SK-N-SH (cell line): ENCODE results near the gene POLN. TPM values are rescaled to one million over a fixed set of nuclear protein-coding genes. Genes with fewer than 3 reads are reported as not detected.

Experiments
- CTCF ChIA-PET: fragments of 300-600, 350-600 bp; formaldehyde crosslinking; extraction: SDS; loops from one replicate; lab custom pipeline; 2021; lab: Yijun Ruan, JAX
- POLR2A ChIA-PET: fragments of 350-600 bp; sonication (Branson Sonifier 250); formaldehyde crosslinking; extraction: SDS; loops from one replicate; lab custom pipeline; 2020; ENCODE audit warnings: antibody characterized with exemption, inconsistent platforms; lab: Yijun Ruan, JAX
- DNase-seq: peaks from one replicate; pipeline ENCODE4 v3.0.0; 2012
- H2AFZ ChIP-seq: fragments of 200-600 bp; sonication (generic); 2 replicates; pipeline ENCODE4 v1.8.1; 2016; ENCODE audit warnings: antibody characterized with exemption, mild to moderate bottlenecking, low read depth
- H3F3A ChIP-seq: fragments of 200-600 bp; sonication (generic); replicated peaks from 2 replicates; pipeline ENCODE3; 2016; ENCODE audit warnings: antibody characterized with exemption, mild to moderate bottlenecking; ENCODE audit not compliant: insufficient read depth
- H3K27ac ChIP-seq, 2 experiments: fragments of 200-500 bp in 1 of 2; fragments of 200-600 bp in 1 of 2; sonication (Bioruptor generic) in 1 of 2; sonication (generic), shearing (Covaris generic) in 1 of 2; 2 replicates each; pipeline versions ENCODE4 v1.5.1 to v1.6.1; 2014 to 2016; ENCODE audit warnings: low read depth in 2 of 2, inconsistent platforms in 1 of 2, low read length in 1 of 2, mild to moderate bottlenecking in 1 of 2, mixed read lengths in 1 of 2
- H3K27me3 ChIP-seq: fragments of 200-600 bp; sonication (generic), shearing (Covaris generic); 2 replicates; pipeline ENCODE4 v1.6.1; 2016; ENCODE audit warnings: mixed run types; ENCODE audit not compliant: insufficient read depth
- H3K36me3 ChIP-seq, 2 experiments: fragments of 200-500 bp in 1 of 2; fragments of 200-600 bp in 1 of 2; sonication (Bioruptor generic) in 1 of 2; sonication (generic) in 1 of 2; replicated peaks in 1 of 2; 2 replicates each; pipeline versions ENCODE3 to v1.5.1; 2014 to 2016; ENCODE audit warnings: low read length in 1 of 2, mild to moderate bottlenecking in 1 of 2; ENCODE audit not compliant: insufficient read depth in 2 of 2, control insufficient read depth in 1 of 2
- H3K4me1 ChIP-seq, 2 experiments: fragments of 200-500 bp in 1 of 2; fragments of 200-600 bp in 1 of 2; sonication (Bioruptor generic) in 1 of 2; sonication (generic), shearing (Covaris generic) in 1 of 2; 2 replicates each; pipeline versions ENCODE4 v1.5.1 to v1.6.1; 2014 to 2016; ENCODE audit warnings: low read depth in 1 of 2, low read length in 1 of 2, mixed run types in 1 of 2; ENCODE audit not compliant: insufficient read depth in 2 of 2, control insufficient read depth in 1 of 2
- H3K4me2 ChIP-seq: fragments of 200-600 bp; sonication (generic), shearing (Covaris generic); 2 replicates; pipeline ENCODE4 v1.6.1; 2017; ENCODE audit warnings: mixed run types
- H3K4me3 ChIP-seq, 2 experiments: fragments of 200-500 bp in 1 of 2; fragments of 200-600 bp in 1 of 2; sonication (Bioruptor generic) in 1 of 2; sonication (generic), shearing (Covaris generic) in 1 of 2; 2 replicates each; pipeline versions ENCODE4 v1.5.1 to v1.8.1; 2014 to 2016; ENCODE audit warnings: low read depth in 2 of 2, inconsistent platforms in 1 of 2, low read length in 1 of 2, mild to moderate bottlenecking in 1 of 2, mixed read lengths in 1 of 2, moderate library complexity in 1 of 2
- H3K79me2 ChIP-seq: fragments of 200-600 bp; sonication (generic); 2 replicates; pipeline ENCODE4 v1.8.1; 2017; ENCODE audit warnings: mild to moderate bottlenecking; ENCODE audit not compliant: insufficient read depth
- H3K9ac ChIP-seq: fragments of 200-600 bp; sonication (generic); 2 replicates; pipeline ENCODE4 v1.6.1; 2017; ENCODE audit warnings: mixed run types
- H3K9me2 ChIP-seq: fragments of 200-600 bp; sonication (generic); 2 replicates; pipeline ENCODE4 v1.6.1; 2017; ENCODE audit warnings: mixed run types
- H3K9me3 ChIP-seq: fragments of 200-600 bp; sonication (generic); 2 replicates; pipeline ENCODE4 v1.6.1; 2017; ENCODE audit warnings: mixed run types, mild to moderate bottlenecking, moderate library complexity
- H4K20me1 ChIP-seq: fragments of 200-600 bp; sonication (generic); 2 replicates; pipeline ENCODE4 v1.6.1; 2017; ENCODE audit warnings: mild to moderate bottlenecking, mixed run types; ENCODE audit not compliant: insufficient read depth
- CHD2 ChIP-seq: fragments of 150-350 bp; IDR thresholded peaks from 2 replicates; pipeline ENCODE4 v1.6.1; 2018; ENCODE audit warnings: low read length; ENCODE audit not compliant: partially characterized antibody
- CTCF ChIP-seq: fragments of 200-600 bp; sonication (generic); IDR thresholded peaks from 2 replicates; pipeline ENCODE4 v1.6.1; 2017; ENCODE audit warnings: antibody characterized with exemption, mild to moderate bottlenecking, moderate library complexity
- ELF1 ChIP-seq: IDR thresholded peaks from 2 replicates; pipeline ENCODE4 v1.4.0; 2012
- EP300 ChIP-seq, 2 experiments: IDR thresholded peaks; 2 replicates each; pipeline versions ENCODE4 v1.4.0 to v1.6.1; 2012; ENCODE audit warnings: borderline replicate concordance in 1 of 2, low read depth in 1 of 2, low read length in 1 of 2
- FOSL2 ChIP-seq: IDR thresholded peaks from 2 replicates; pipeline ENCODE4 v1.4.0; 2012; ENCODE audit warnings: low read depth, mild to moderate bottlenecking, moderate library complexity, borderline replicate concordance
- FOXJ3 ChIP-seq: sonication (generic); formaldehyde crosslinking; IDR thresholded peaks from 2 replicates; pipeline ENCODE4 v1.5.1; 2020; ENCODE audit warnings: mild to moderate bottlenecking, missing genetic modification reagents
- MAX ChIP-seq: IDR thresholded peaks from 2 replicates; pipeline ENCODE4 v1.4.0; 2012; ENCODE audit warnings: low read depth
- MEF2A ChIP-seq: IDR thresholded peaks from 2 replicates; pipeline ENCODE4 v1.4.0; 2012; ENCODE audit warnings: low read depth, borderline replicate concordance
- MXI1 ChIP-seq: IDR thresholded peaks from 2 replicates; pipeline ENCODE4 v1.6.1; 2012; ENCODE audit warnings: mild to moderate bottlenecking, low read depth, low read length, improper control_type of control experiment
- NFIC ChIP-seq: IDR thresholded peaks from 2 replicates; pipeline ENCODE4 v1.4.0; 2012; ENCODE audit warnings: borderline replicate concordance
- NRF1 ChIP-seq: IDR thresholded peaks from 2 replicates; pipeline ENCODE4 v1.6.1; 2012; ENCODE audit warnings: low read depth, mild to moderate bottlenecking, low read length
- POLR2AphosphoS5 ChIP-seq: IDR thresholded peaks from 2 replicates; pipeline ENCODE4 v1.6.1; 2012; ENCODE audit warnings: low read depth, low read length
- RAD21 ChIP-seq: IDR thresholded peaks from 2 replicates; pipeline ENCODE4 v1.6.1; 2012; ENCODE audit warnings: mild to moderate bottlenecking, low read length
- RXRA ChIP-seq: IDR thresholded peaks from 2 replicates; pipeline ENCODE4 v1.4.0; 2012; ENCODE audit warnings: low read depth, mild to moderate bottlenecking, borderline replicate concordance
- TAF1 ChIP-seq: IDR thresholded peaks from 2 replicates; pipeline ENCODE4 v1.6.1; 2012; ENCODE audit warnings: low read depth, mild to moderate bottlenecking, low read length, moderate library complexity, borderline replicate concordance
- TCF12 ChIP-seq: IDR thresholded peaks from 2 replicates; pipeline ENCODE4 v1.4.0; 2012
- TEAD4 ChIP-seq: IDR thresholded peaks from 2 replicates; pipeline ENCODE4 v1.4.0; 2012; ENCODE audit warnings: mild to moderate bottlenecking, borderline replicate concordance; ENCODE audit not compliant: insufficient read depth
- USF1 ChIP-seq: IDR thresholded peaks from 2 replicates; pipeline ENCODE4 v1.4.0; 2012; ENCODE audit warnings: low read depth, borderline replicate concordance
- ZBTB33 ChIP-seq: IDR thresholded peaks from 2 replicates; pipeline ENCODE4 v1.4.0; 2012; ENCODE audit warnings: low read depth, borderline replicate concordance
- WGBS: methylation state at CpG from one replicate; pipeline ENCODE4 v1.1.6; 2017; ENCODE audit warnings: low lambda C conversion rate; 5-methylcytosine and 5-hydroxymethylcytosine counted together
- polyA plus RNA-seq, 3 experiments: library from polyadenylated mRNA; depleted of rRNA; stranded (reverse); fragments of >200 nt; gene quantifications; 2 replicates each; pipeline ENCODE4 v1.2.3, GENCODE V29; 2012

POLN gene
- polyA plus RNA-seq, 1 of the 3 experiments (the other 2 are of a cell fraction) = 0.67 TPM

GRCh38 chr4:2172627-2173231 lies 69.2 kb downstream of the POLN start:
- H3K9ac ChIP-seq = no peak overlapping the region
- POLR2A ChIA-PET = interaction anchor here (0.6 kb wide), 1 partner anchor 20 kb away, joined by 3 read pairs; no protein-coding TSS in a partner anchor
- no peak for TF ChIP-seq MXI1
- no peak for TF ChIP-seq RAD21
- no peak for TF ChIP-seq CHD2
- no peak for TF ChIP-seq ELF1
- TF ChIP-seq, all 33 proteins: peak for 0
- no peak overlapping the region for H3K4me2 ChIP-seq
- no peak overlapping the region for H3K4me3 ChIP-seq
- no peaks in the 10 kb centered on the region for H3K36me3 ChIP-seq
- H3K9me2 ChIP-seq = no peaks in the 10 kb centered on the region
- no peak overlapping the region for H2AFZ ChIP-seq
- no peaks in the 10 kb centered on the region for H3K79me2 ChIP-seq
- CTCF ChIA-PET = interaction anchor here (0.9 kb wide), 1 partner anchor 11 kb away, joined by 3 read pairs; no protein-coding TSS in a partner anchor
- WGBS = 63% methylated on average over 5 of the region's 8 CpGs
- no peaks in the 10 kb centered on the region for H3K9me3 ChIP-seq
- no peaks in the 10 kb centered on the region for H3F3A ChIP-seq
- H4K20me1 ChIP-seq = no peaks in the 10 kb centered on the region
- H3K27me3 ChIP-seq = no peaks in the 10 kb centered on the region
- H3K27ac ChIP-seq = no peak overlapping the region
- DNase-seq = no peak
- H3K4me1 ChIP-seq = no peaks in the 10 kb centered on the region; a peak in 1 of 4 replicates

- ChIA-PET CTCF (interaction anchor here (0.9 kb wide), 1 partner anchor 11 kb away, joined by 3 read pairs; no protein-coding TSS in a partner anchor), POLR2A (interaction anchor here (0.6 kb wide), 1 partner anchor 20 kb away, joined by 3 read pairs; no protein-coding TSS in a partner anchor)
These were observed 69.8 kb downstream of the POLN start for GRCh38 chr4:2172161-2172560.

More at GRCh38 chr4:2172161-2172560, 69.8 kb downstream of the POLN start:
- TF ChIP-seq POLR2AphosphoS5 = no peak
- no peak for TF ChIP-seq EP300 (IDR thresholded peaks at IDR 0.05; ENCODE audit: borderline replicate concordance in 1 of 2, low read depth in 1 of 2, low read length in 1 of 2)
- no peak for TF ChIP-seq USF1
- no peak for TF ChIP-seq MXI1
- TF ChIP-seq ZBTB33 = no peak
- TF ChIP-seq CTCF = no peak
- TF ChIP-seq FOXJ3 (CRISPR knock-in tag) = no peak
- TF ChIP-seq RXRA = no peak
- TF ChIP-seq NRF1 = no peak
- no peak for TF ChIP-seq FOSL2
- TF ChIP-seq TEAD4 = no peak
- no peak for TF ChIP-seq MAX
- TF ChIP-seq MEF2A = no peak
- TF ChIP-seq NFIC = no peak
- TF ChIP-seq TCF12 = no peak
- no peak for TF ChIP-seq TAF1
- Histone ChIP-seq H4K20me1 (no peaks in the 10 kb centered on the region), H3K9ac (no peak overlapping the region), H3K4me2 (no peak overlapping the region), H3K4me3 (no peak overlapping the region), H3F3A (no peaks in the 10 kb centered on the region), H3K4me1 (peaks cover 0 to 3% of the 10 kb centered on the region in 2 experiments; a peak in 1 of 4 replicates), H3K36me3 (no peaks in the 10 kb centered on the region), H3K9me3 (no peaks in the 10 kb centered on the region), H3K27ac (no peak overlapping the region), H3K27me3 (no peaks in the 10 kb centered on the region), H3K9me2 (no peaks in the 10 kb centered on the region), H2AFZ (no peak overlapping the region), H3K79me2 (no peaks in the 10 kb centered on the region)
- DNase-seq = no peak
- 83% methylated on average over 4 of the region's 4 CpGs for WGBS
